GM23338 (cell line): ENCODE measurements around the gene RECQL. TPM values are rescaled to one million over a fixed set of nuclear protein-coding genes. Genes with fewer than 3 reads are reported as not detected.
"Not testable (repeated sequence)": the region's sequence is repeated elsewhere in the genome, so short reads cannot be mapped to it uniquely, and the experiment has no call there.

ENCODE experiments used
- ATAC-seq: fragments of 200-7000 bp; cut with Tn5 transposase; 3 replicates; pipeline ENCODE4 v1.9.1; 2020
- DNase-seq: peaks from one replicate; pipeline ENCODE4 v3.0.0-alpha.2; 2015; ENCODE audit warnings: low spot score
- H2AFZ ChIP-seq: fragments of 200-600 bp; sonication (generic); 2 replicates; pipeline ENCODE4 v1.8.0; 2016; ENCODE audit warnings: antibody characterized with exemption, mild to moderate bottlenecking, moderate library complexity
- H3F3A ChIP-seq: fragments of 200-600 bp; sonication (generic); replicated peaks from 2 replicates; pipeline ENCODE4 v1.8.0; 2017; ENCODE audit warnings: antibody characterized with exemption, mixed run types, low read depth
- H3K27ac ChIP-seq: fragments of 200-600 bp; sonication (generic); 2 replicates; pipeline ENCODE4 v1.6.1; 2016; ENCODE audit warnings: low read depth
- H3K27me3 ChIP-seq: fragments of 200-600 bp; sonication (generic); 2 replicates; pipeline ENCODE4 v1.8.0; 2016; ENCODE audit warnings: mild to moderate bottlenecking, mixed run types, moderate library complexity; ENCODE audit not compliant: insufficient read depth
- H3K36me3 ChIP-seq: fragments of 200-600 bp; sonication (generic); 2 replicates; pipeline ENCODE4 v1.8.0; 2016; ENCODE audit warnings: mild to moderate bottlenecking; ENCODE audit not compliant: insufficient read depth
- H3K4me1 ChIP-seq: fragments of 200-600 bp; sonication (generic); 2 replicates; pipeline ENCODE4 v1.8.0; 2016; ENCODE audit warnings: mild to moderate bottlenecking, moderate library complexity; ENCODE audit not compliant: insufficient read depth
- H3K4me2 ChIP-seq: fragments of 200-600 bp; sonication (generic); 2 replicates; pipeline ENCODE4 v1.7.1; 2017; ENCODE audit warnings: mixed run types
- H3K4me3 ChIP-seq: fragments of 200-600 bp; sonication (generic); 2 replicates; pipeline ENCODE4 v1.6.1; 2016; ENCODE audit warnings: mixed run types
- H3K79me2 ChIP-seq: fragments of 200-600 bp; sonication (generic); replicated peaks from 2 replicates; pipeline ENCODE4 v1.8.0; 2017; ENCODE audit warnings: mild to moderate bottlenecking; ENCODE audit not compliant: insufficient read depth
- H3K9me2 ChIP-seq: fragments of 200-600 bp; sonication (generic); 2 replicates; pipeline ENCODE4 v1.8.0; 2017; ENCODE audit not compliant: insufficient read depth
- H4K20me1 ChIP-seq: fragments of 200-600 bp; sonication (generic); replicated peaks from 2 replicates; pipeline ENCODE4 v1.8.0; 2017; ENCODE audit warnings: mild to moderate bottlenecking; ENCODE audit not compliant: insufficient read depth
- H3K27ac Mint-ChIP-seq: 2 replicates; pipeline ENCODE4 v1.8.0; 2020; ENCODE audit warnings: inconsistent platforms, mild to moderate bottlenecking, moderate library complexity, mixed read lengths
- H3K27me3 Mint-ChIP-seq: 3 replicates; pipeline ENCODE4 v1.8.0; 2022; ENCODE audit warnings: low read depth, mild to moderate bottlenecking, moderate library complexity, mixed read lengths, inconsistent platforms; ENCODE audit not compliant: insufficient read depth, poor library complexity
- H3K36me3 Mint-ChIP-seq: 3 replicates; pipeline ENCODE4 v1.8.0; 2021; ENCODE audit warnings: low read depth, mild to moderate bottlenecking, inconsistent platforms, moderate library complexity, mixed read lengths
- H3K4me1 Mint-ChIP-seq: 3 replicates; pipeline ENCODE4 v1.8.0; 2020; ENCODE audit warnings: mild to moderate bottlenecking, inconsistent platforms, mixed read lengths
- H3K4me3 Mint-ChIP-seq: 3 replicates; pipeline ENCODE4 v1.8.0; 2021; ENCODE audit warnings: moderate library complexity, mild to moderate bottlenecking, inconsistent platforms, mixed read lengths
- H3K9me3 Mint-ChIP-seq: 3 replicates; pipeline ENCODE4 v1.8.0; 2020; ENCODE audit warnings: moderate library complexity, mild to moderate bottlenecking, inconsistent platforms, mixed read lengths
- JUNB ChIP-seq: IDR thresholded peaks from one replicate; pipeline ENCODE4 v1.6.1; 2016; ENCODE audit warnings: antibody characterized with exemption; ENCODE audit not compliant: unreplicated experiment
- polyA plus RNA-seq: library from polyadenylated mRNA; unstranded; fragments of >200 nt; fragmentation: Nextera tagmentation; extraction: Ambion mirVana; gene quantifications from 2 replicates; pipeline ENCODE4 v1.2.1, GENCODE V29; 2016
- total RNA-seq: library from RNA; depleted of rRNA; stranded (reverse); fragments of >200 nt; shearing (Covaris generic); gene quantifications from 2 replicates; pipeline ENCODE4 v1.2.3, GENCODE V29; 2014
- TF ChIP-seq, protein P1 (sequence below): fragments of 250-450 bp; sonication (Bioruptor Pico); IDR thresholded peaks from 2 replicates; pipeline ENCODE4 v1.5.0; 2020; ENCODE audit warnings: mild to moderate bottlenecking, moderate library complexity

The RECQL gene
- total and polyA plus RNA-seq, 2 experiments from 2014 or later, result 17.4 to 47.2 TPM

- TF ChIP-seq, protein P1, sequence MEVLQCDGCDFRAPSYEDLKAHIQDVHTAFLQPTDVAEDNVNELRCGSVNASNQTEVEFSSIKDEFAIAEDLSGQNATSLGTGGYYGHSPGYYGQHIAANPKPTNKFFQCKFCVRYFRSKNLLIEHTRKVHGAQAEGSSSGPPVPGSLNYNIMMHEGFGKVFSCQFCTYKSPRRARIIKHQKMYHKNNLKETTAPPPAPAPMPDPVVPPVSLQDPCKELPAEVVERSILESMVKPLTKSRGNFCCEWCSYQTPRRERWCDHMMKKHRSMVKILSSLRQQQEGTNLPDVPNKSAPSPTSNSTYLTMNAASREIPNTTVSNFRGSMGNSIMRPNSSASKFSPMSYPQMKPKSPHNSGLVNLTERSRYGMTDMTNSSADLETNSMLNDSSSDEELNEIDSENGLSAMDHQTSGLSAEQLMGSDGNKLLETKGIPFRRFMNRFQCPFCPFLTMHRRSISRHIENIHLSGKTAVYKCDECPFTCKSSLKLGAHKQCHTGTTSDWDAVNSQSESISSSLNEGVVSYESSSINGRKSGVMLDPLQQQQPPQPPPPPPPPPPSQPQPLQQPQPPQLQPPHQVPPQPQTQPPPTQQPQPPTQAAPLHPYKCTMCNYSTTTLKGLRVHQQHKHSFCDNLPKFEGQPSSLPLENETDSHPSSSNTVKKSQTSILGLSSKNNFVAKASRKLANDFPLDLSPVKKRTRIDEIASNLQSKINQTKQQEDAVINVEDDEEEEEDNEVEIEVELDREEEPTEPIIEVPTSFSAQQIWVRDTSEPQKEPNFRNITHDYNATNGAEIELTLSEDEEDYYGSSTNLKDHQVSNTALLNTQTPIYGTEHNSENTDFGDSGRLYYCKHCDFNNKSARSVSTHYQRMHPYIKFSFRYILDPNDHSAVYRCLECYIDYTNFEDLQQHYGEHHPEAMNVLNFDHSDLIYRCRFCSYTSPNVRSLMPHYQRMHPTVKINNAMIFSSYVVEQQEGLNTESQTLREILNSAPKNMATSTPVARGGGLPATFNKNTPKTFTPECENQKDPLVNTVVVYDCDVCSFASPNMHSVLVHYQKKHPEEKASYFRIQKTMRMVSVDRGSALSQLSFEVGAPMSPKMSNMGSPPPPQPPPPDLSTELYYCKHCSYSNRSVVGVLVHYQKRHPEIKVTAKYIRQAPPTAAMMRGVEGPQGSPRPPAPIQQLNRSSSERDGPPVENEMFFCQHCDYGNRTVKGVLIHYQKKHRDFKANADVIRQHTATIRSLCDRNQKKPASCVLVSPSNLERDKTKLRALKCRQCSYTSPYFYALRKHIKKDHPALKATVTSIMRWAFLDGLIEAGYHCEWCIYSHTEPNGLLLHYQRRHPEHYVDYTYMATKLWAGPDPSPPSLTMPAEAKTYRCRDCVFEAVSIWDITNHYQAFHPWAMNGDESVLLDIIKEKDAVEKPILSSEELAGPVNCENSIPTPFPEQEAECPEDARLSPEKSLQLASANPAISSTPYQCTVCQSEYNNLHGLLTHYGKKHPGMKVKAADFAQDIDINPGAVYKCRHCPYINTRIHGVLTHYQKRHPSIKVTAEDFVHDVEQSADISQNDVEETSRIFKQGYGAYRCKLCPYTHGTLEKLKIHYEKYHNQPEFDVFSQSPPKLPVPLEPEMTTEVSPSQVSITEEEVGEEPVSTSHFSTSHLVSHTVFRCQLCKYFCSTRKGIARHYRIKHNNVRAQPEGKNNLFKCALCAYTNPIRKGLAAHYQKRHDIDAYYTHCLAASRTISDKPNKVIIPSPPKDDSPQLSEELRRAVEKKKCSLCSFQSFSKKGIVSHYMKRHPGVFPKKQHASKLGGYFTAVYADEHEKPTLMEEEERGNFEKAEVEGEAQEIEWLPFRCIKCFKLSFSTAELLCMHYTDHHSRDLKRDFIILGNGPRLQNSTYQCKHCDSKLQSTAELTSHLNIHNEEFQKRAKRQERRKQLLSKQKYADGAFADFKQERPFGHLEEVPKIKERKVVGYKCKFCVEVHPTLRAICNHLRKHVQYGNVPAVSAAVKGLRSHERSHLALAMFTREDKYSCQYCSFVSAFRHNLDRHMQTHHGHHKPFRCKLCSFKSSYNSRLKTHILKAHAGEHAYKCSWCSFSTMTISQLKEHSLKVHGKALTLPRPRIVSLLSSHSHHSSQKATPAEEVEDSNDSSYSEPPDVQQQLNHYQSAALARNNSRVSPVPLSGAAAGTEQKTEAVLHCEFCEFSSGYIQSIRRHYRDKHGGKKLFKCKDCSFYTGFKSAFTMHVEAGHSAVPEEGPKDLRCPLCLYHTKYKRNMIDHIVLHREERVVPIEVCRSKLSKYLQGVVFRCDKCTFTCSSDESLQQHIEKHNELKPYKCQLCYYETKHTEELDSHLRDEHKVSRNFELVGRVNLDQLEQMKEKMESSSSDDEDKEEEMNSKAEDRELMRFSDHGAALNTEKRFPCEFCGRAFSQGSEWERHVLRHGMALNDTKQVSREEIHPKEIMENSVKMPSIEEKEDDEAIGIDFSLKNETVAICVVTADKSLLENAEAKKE (CRISPR knock-in tag), result no peak
Observed at GRCh38 chr12:21471294-21471693, 30.1 kb downstream of the RECQL start (continued).

DNA sequence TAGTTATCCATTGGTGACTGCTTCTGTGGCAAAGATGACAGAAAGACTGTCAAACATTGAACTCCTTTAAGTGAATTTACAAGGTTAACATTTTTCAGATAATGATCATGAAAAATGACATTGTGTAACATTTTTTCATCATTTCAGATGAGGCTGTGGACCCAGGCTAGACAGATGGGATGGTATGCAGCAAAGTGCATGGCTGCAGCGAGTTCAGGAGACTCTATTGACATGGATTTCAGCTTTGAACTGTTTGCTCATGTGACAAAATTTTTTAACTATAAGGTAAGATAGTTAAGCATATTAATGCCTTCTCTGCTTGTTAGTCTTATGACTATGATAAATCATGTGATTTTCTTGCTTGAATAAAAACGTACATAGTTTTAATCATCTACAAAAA lies 34.1 kb downstream of the RECQL start:
- H3K27me3 ChIP-seq, H3K27ac ChIP-seq, H3K4me1 Mint-ChIP-seq, DNase-seq, H3K4me1 ChIP-seq, H3K27ac Mint-ChIP-seq, ATAC-seq, H3K4me2 ChIP-seq, H3K9me3 Mint-ChIP-seq, H3K9me2 ChIP-seq, H3K79me2 ChIP-seq, H2AFZ ChIP-seq, H3K4me3 ChIP-seq, H3K36me3 ChIP-seq, H4K20me1 ChIP-seq, H3K4me3 Mint-ChIP-seq, H3K27me3 Mint-ChIP-seq, H3F3A ChIP-seq: not testable (repeated sequence)
- H3K36me3 Mint-ChIP-seq, result peaks cover 25% of the 10 kb centered on the region; the same call in 2 of the 3 replicates

DNA sequence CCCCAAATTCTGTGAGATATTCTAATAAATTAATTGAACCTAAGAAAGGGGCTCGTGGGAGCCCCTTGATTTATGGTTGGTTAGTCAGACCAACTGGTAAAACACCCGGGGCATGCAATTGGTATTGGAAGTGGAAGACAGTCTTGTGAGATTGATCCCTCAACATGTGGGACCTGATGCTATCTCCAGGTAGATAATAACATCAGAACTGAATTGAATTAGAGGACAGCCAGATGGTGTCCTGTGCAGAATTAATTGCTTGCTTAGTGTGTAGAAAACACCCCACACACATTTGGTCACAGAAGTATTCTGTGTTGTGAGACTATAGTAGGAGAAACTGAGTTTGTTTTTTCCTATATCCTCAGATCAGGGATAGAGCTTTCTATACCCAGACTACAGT lies 42.0 kb downstream of the RECQL start:
- TF ChIP-seq JUNB, result no peak
- TF ChIP-seq, protein P1 (CRISPR knock-in tag), result no peak
- H3K27me3 Mint-ChIP-seq, result no peaks in the 10 kb centered on the region
- Histone ChIP-seq H3K4me1 (peaks cover 7% of the 10 kb centered on the region), H4K20me1 (no peaks in the 10 kb centered on the region), H3K9me2 (0 out of 2 replicates have a peak, but pooled peaks cover 4% of the 10 kb centered on the region), H2AFZ (no peak overlapping the region), H3K79me2 (no peaks in the 10 kb centered on the region), H3F3A (no peaks in the 10 kb centered on the region), H3K36me3 (no peaks in the 10 kb centered on the region), H3K27ac (no peak overlapping the region), H3K27me3 (no peaks in the 10 kb centered on the region), H3K4me3 (no peak overlapping the region), H3K4me2 (no peak overlapping the region)
- no peaks in the 10 kb centered on the region for H3K9me3 Mint-ChIP-seq
- H3K4me1 Mint-ChIP-seq, result no peaks in the 10 kb centered on the region
- no peak for ATAC-seq
- DNase-seq, result no peak
- peaks cover 13% of the 10 kb centered on the region; the same call in 2 of the 3 replicates for H3K36me3 Mint-ChIP-seq
- H3K4me3 Mint-ChIP-seq, result no peak overlapping the region
- H3K27ac Mint-ChIP-seq, result no peak overlapping the region
